ENCODE data around the gene QKI.

The QKI gene

DNA sequence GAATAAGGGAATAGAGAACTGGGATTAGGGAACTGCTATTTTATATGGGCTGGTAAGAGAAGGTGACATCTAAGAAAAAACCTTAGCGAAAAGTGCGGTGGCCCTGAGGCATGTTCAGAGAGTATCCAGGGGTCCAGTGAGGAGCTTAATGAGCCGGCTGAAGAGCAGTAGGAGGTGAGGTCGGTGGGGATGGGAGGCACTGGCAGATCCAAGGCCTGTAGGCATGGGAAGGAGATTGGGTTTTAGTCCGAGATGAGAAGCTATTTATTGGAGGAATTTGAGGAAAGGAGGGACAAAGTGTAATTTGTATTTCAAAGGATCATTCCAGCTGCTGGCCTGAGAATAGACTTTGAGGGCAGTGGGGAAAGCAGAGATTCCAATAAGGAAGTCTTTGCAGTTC lies 123.8 kb downstream of the QKI start:
- Histone ChIP-seq H3K27ac (ENCODE audit: poor library complexity, severe bottlenecking) (no peak overlapping the region), H3K36me3 (ENCODE audit: low read depth) (peaks cover 30% of the 10 kb centered on the region), H3K4me1 (ENCODE audit: insufficient read depth, poor library complexity, severe bottlenecking) (peaks cover 19% of the 10 kb centered on the region), H3K9me3 (ENCODE audit: severe bottlenecking) (no peaks in the 10 kb centered on the region), H3K4me3 (ENCODE audit: severe bottlenecking) (no peak overlapping the region), H3K27me3 (ENCODE audit: insufficient read depth, poor library complexity, severe bottlenecking) (no peaks in the 10 kb centered on the region)
- no peak for DNase-seq (ENCODE audit: low spot score)
- TF ChIP-seq CTCF (IDR thresholded peaks at IDR 0.05; ENCODE audit: poor library complexity, severe bottlenecking), result no peak
- ATAC-seq (ENCODE audit: low read depth), result no peak

DNA sequence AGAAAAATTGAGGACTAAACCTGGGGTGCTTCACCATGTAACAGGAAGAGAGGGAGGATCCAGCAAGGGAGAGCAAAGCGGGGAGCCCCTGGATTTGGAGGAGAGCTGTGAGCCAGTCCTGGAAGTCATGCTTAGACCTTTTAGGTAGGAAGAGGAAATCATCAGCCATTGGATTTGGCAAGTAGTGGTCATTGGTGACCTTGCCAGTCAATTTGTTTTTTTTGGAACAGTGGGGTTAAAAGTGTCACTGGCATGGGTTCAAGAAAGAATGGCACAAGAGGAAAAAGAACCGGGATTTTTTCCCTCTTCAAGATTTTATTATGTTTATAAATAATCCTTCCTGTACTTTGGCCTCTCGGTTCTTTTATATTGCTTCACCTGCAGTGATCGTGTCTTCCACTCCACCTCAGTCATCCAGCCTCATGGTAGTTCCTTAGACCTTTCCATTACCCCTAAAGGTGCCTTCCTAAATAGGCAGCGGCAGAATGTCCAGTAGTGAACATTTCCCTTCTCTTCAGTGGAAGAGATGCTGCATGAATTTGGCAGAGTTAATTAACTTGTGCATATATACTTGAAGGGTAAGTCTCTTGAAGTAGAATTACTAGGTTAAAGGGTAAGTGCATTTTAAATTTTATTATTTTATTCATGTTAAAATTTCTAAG lies 124.7 kb downstream of the QKI start:
- TF ChIP-seq CTCF (IDR thresholded peaks at IDR 0.05; ENCODE audit: poor library complexity, severe bottlenecking), result no peak
- ATAC-seq (ENCODE audit: low read depth) (no peak), DNase-seq (ENCODE audit: low spot score) (no peak)
- Histone ChIP-seq H3K36me3 (ENCODE audit: low read depth) (peaks cover 29% of the 10 kb centered on the region), H3K9me3 (ENCODE audit: severe bottlenecking) (no peaks in the 10 kb centered on the region), H3K4me3 (ENCODE audit: severe bottlenecking) (no peak overlapping the region), H3K27me3 (ENCODE audit: insufficient read depth, poor library complexity, severe bottlenecking) (no peaks in the 10 kb centered on the region), H3K27ac (ENCODE audit: poor library complexity, severe bottlenecking) (no peak overlapping the region), H3K4me1 (ENCODE audit: insufficient read depth, poor library complexity, severe bottlenecking) (peaks cover 10% of the 10 kb centered on the region)

DNA sequence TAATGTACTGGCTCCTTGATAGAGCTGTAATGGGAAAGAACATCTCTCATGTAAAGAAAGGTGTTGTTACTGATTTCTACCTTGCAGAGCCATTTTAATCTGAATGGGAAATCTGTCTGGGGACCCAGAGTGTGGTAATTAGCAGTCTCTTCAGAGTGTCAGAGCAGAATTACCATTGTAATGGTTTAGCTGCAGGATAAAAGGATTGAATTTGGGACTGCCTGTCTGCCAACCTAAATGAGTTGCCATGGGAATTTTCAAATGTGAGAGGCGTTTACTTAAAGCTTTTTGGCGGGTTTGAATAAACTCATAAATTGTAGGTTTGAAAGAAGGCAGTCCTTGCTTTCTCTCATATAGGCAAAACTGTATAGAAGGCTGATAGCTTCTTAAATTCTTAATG lies 128.8 kb downstream of the QKI start:
- H3K4me3 ChIP-seq (ENCODE audit: severe bottlenecking), result no peak overlapping the region
- DNase-seq (ENCODE audit: low spot score) (no peak), ATAC-seq (ENCODE audit: low read depth) (no peak)
- no peak for TF ChIP-seq CTCF (IDR thresholded peaks at IDR 0.05; ENCODE audit: poor library complexity, severe bottlenecking)
- no peaks in the 10 kb centered on the region for H3K9me3 ChIP-seq (ENCODE audit: severe bottlenecking)
- H3K27me3 ChIP-seq (ENCODE audit: insufficient read depth, poor library complexity, severe bottlenecking), result no peaks in the 10 kb centered on the region
- H3K4me1 ChIP-seq (ENCODE audit: insufficient read depth, poor library complexity, severe bottlenecking), result peaks cover 6% of the 10 kb centered on the region
- H3K36me3 ChIP-seq (ENCODE audit: low read depth), result peaks cover 10% of the 10 kb centered on the region; the same call in 1 of the 2 replicates
- H3K27ac ChIP-seq (ENCODE audit: poor library complexity, severe bottlenecking), result no peak overlapping the region

GRCh38 chr6:163545370-163545769 lies 130.9 kb downstream of the QKI start:
- Histone ChIP-seq H3K9me3 (ENCODE audit: severe bottlenecking) (no peaks in the 10 kb centered on the region), H3K4me3 (ENCODE audit: severe bottlenecking) (no peak overlapping the region), H3K27ac (ENCODE audit: poor library complexity, severe bottlenecking) (no peak overlapping the region), H3K36me3 (ENCODE audit: low read depth) (peaks cover 7% of the 10 kb centered on the region; the same call in 1 of the 2 replicates), H3K4me1 (ENCODE audit: insufficient read depth, poor library complexity, severe bottlenecking) (no peaks in the 10 kb centered on the region), H3K27me3 (ENCODE audit: insufficient read depth, poor library complexity, severe bottlenecking) (no peaks in the 10 kb centered on the region)
- ATAC-seq (ENCODE audit: low read depth) (no peak), DNase-seq (ENCODE audit: low spot score) (no peak)
- no peak for TF ChIP-seq CTCF (IDR thresholded peaks at IDR 0.05; ENCODE audit: poor library complexity, severe bottlenecking)

DNA sequence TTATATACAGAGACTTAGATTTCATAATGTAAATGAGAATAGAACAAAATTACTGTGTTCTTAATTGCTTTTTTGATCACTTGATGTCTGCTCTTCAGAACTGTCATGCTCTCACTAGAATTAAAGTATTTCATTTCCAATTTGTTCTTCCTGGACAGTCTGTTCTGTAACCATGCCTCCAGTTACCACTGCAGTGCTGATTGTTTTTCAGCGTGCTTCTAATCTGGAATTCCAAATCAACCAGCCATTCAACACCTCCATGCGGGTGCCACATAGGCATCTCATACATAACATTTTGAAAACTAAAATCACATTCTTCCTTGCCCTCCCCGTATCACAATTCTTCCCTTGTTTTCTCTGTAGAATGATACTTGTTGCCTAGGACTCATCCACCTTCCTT lies 132.8 kb downstream of the QKI start:
- Histone ChIP-seq H3K4me1 (ENCODE audit: insufficient read depth, poor library complexity, severe bottlenecking) (no peaks in the 10 kb centered on the region), H3K27me3 (ENCODE audit: insufficient read depth, poor library complexity, severe bottlenecking) (no peaks in the 10 kb centered on the region), H3K27ac (ENCODE audit: poor library complexity, severe bottlenecking) (no peak overlapping the region), H3K36me3 (ENCODE audit: low read depth) (peaks cover 11% of the 10 kb centered on the region; the same call in 1 of the 2 replicates), H3K4me3 (ENCODE audit: severe bottlenecking) (no peak overlapping the region), H3K9me3 (ENCODE audit: severe bottlenecking) (no peaks in the 10 kb centered on the region)
- DNase-seq (ENCODE audit: low spot score) (no peak), ATAC-seq (ENCODE audit: low read depth) (no peak)
- no peak for TF ChIP-seq CTCF (IDR thresholded peaks at IDR 0.05; ENCODE audit: poor library complexity, severe bottlenecking)

Measured in RWPE2 (cell line).